GM18505 (cell line): ENCODE data around the gene E2F1.

Experiments used
- ATAC-seq: cut with Tn5 transposase; IDR thresholded peaks from one replicate; pipeline ENCODE4 v1.9.1; 2021; ENCODE audit not compliant: unreplicated experiment
- POLR2A ChIP-seq: IDR thresholded peaks from 4 replicates; pipeline ENCODE4 v1.6.1; 2011; ENCODE audit warnings: borderline replicate concordance; ENCODE audit not compliant: insufficient read depth, insufficient read length; ENCODE audit errors: extremely low read depth

Gene E2F1

GRCh38 chr20:33627577-33628216 lies 58.5 kb downstream of the E2F1 start:
- ATAC-seq: no peak
- TF ChIP-seq POLR2A: no peak

DNA sequence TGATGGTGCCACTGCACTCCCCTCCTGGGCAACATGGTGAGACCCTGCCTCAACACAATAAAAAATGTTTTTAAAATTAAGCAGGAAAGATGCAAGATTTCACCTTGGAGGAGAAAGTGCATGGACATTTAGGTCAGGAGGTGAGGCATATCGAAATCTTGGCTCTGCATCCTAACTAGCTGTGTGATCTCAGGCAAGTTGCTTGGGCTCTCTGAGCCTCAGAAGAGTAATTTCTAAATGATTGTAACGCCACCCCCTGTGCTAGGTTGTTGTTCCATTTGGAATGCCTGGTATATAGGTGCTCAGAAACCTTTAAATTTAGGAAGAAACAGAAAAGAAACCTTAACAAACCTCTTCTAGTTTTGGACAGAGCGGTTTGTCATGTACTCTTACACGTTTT lies 60.0 kb downstream of the E2F1 start:
- TF ChIP-seq POLR2A: no peak
- no peak for ATAC-seq
